Activated CD8-positive, alpha-beta memory T cell treated with anti-CD3 and anti-CD28 coated beads for 24 hours (primary cell): Measurements from ENCODE around the gene DDN.
A peak's percentile ranks its signal among the peaks of the same experiment; 100 is the strongest.

Experiments used
- DNase-seq: peaks from one replicate; pipeline ENCODE4 v3.0.0-alpha.2; 2020

DDN gene

GRCh38 chr12:48999371-49000131, at the start of gene DDN:
TSS of gene DDN (minus strand) at chr12:48999375. CDS start at chr12:48999287, 88 bp downstream.
- DNase-seq = peak; percentile 76

- DNase-seq = no peak
Measured at GRCh38 chr12:49048953-49049352, 49.8 kb upstream of the DDN start.

- no peak for DNase-seq
Measured at GRCh38 chr12:49046129-49046895, 47.1 kb upstream of the DDN start.

GRCh38 chr12:49044660-49045059, 45.5 kb upstream of the DDN start:
- no peak for DNase-seq

- DNase-seq = peak; percentile 89
Measured at GRCh38 chr12:49043856-49044258, 44.7 kb upstream of the DDN start.

GRCh38 chr12:49043241-49043640, 44.1 kb upstream of the DDN start:
- DNase-seq = no peak

GRCh38 chr12:49041881-49042484, 42.8 kb upstream of the DDN start:
- DNase-seq = no peak

GRCh38 chr12:49041036-49041880, 42.1 kb upstream of the DDN start:
- DNase-seq = no peak

GRCh38 chr12:49040364-49040855, 41.2 kb upstream of the DDN start:
- DNase-seq = no peak

GRCh38 chr12:49039421-49040363, 40.5 kb upstream of the DDN start:
- no peak for DNase-seq

- DNase-seq = no peak
Measured at GRCh38 chr12:49038291-49038955, 39.2 kb upstream of the DDN start.

- DNase-seq = no peak
Measured at GRCh38 chr12:49037947-49038237, 38.7 kb upstream of the DDN start.

GRCh38 chr12:49037111-49037946, 38.2 kb upstream of the DDN start:
- no peak for DNase-seq

- DNase-seq = no peak
Measured at GRCh38 chr12:49036029-49036428, 36.9 kb upstream of the DDN start.

GRCh38 chr12:49034286-49034622, 35.1 kb upstream of the DDN start:
- DNase-seq = no peak

GRCh38 chr12:49033611-49034285, 34.6 kb upstream of the DDN start:
- no peak for DNase-seq

GRCh38 chr12:49032679-49033447, 33.7 kb upstream of the DDN start:
- DNase-seq = no peak

- DNase-seq = no peak
Measured at GRCh38 chr12:49032276-49032675, 33.1 kb upstream of the DDN start.

- no peak for DNase-seq
Measured at GRCh38 chr12:49031573-49032161, 32.5 kb upstream of the DDN start.
